ENCODE results near the gene PRR23E.

Gene PRR23E

GRCh38 chr3:127192576-127193232 is at the start of gene PRR23E:
Gene PRR23E, plus strand, starts transcription at chr3:127193131. Its CDS starts 3,555 bp downstream, at chr3:127196686.
- no peak for DNase-seq

- DNase-seq = no peak
Observed at GRCh38 chr3:127143172-127143571, 49.8 kb upstream of the PRR23E start.

GRCh38 chr3:127144631-127145030 is 48.3 kb upstream of the PRR23E start:
- no peak for DNase-seq

- no peak for DNase-seq
Observed at GRCh38 chr3:127145266-127145665, 47.7 kb upstream of the PRR23E start.

GRCh38 chr3:127147291-127147885 is 45.5 kb upstream of the PRR23E start:
- DNase-seq = no peak

GRCh38 chr3:127149621-127150310 is 43.2 kb upstream of the PRR23E start:
- DNase-seq = no peak

GRCh38 chr3:127150513-127151250 is 42.2 kb upstream of the PRR23E start:
- DNase-seq = no peak

- no peak for DNase-seq
Observed at GRCh38 chr3:127151251-127151564, 41.7 kb upstream of the PRR23E start.

- DNase-seq = no peak
Observed at GRCh38 chr3:127151992-127152650, 40.8 kb upstream of the PRR23E start.

GRCh38 chr3:127152684-127153505 is 40.0 kb upstream of the PRR23E start:
- no peak for DNase-seq

- DNase-seq = no peak
Observed at GRCh38 chr3:127153506-127153815, 39.5 kb upstream of the PRR23E start.

- no peak for DNase-seq
Observed at GRCh38 chr3:127156338-127157050, 36.4 kb upstream of the PRR23E start.

GRCh38 chr3:127157171-127157828 is 35.6 kb upstream of the PRR23E start:
- DNase-seq = no peak

- DNase-seq = no peak
Observed at GRCh38 chr3:127158614-127159229, 34.2 kb upstream of the PRR23E start.

GRCh38 chr3:127159543-127159942 is 33.4 kb upstream of the PRR23E start:
- DNase-seq = no peak

- no peak for DNase-seq
Observed at GRCh38 chr3:127161236-127161635, 31.7 kb upstream of the PRR23E start.

GRCh38 chr3:127161973-127162579 is 30.9 kb upstream of the PRR23E start:
- no peak for DNase-seq

- no peak for DNase-seq
Observed at GRCh38 chr3:127162947-127163645, 29.8 kb upstream of the PRR23E start.

GRCh38 chr3:127164615-127165014 is 28.3 kb upstream of the PRR23E start:
- DNase-seq = no peak

- DNase-seq = no peak
Observed at GRCh38 chr3:127165036-127165435, 27.9 kb upstream of the PRR23E start.
